DOHH2 (cell line): ENCODE data around the gene RELN.

Experiments
- EZH2phosphoT487 ChIP-seq: fragments of 200-600 bp; sonication (generic); IDR thresholded peaks from 2 replicates; pipeline ENCODE4 v1.6.1; 2017; ENCODE audit warnings: borderline replicate concordance, mild to moderate bottlenecking, antibody characterized with exemption, low read length, moderate library complexity, mixed read lengths
- TF ChIP-seq, protein P1 (sequence below): fragments of 200-600 bp; sonication (generic); IDR thresholded peaks from one replicate; pipeline ENCODE4 v1.5.1; 2014; ENCODE audit warnings: antibody characterized with exemption, mild to moderate bottlenecking, low read depth, low read length; ENCODE audit not compliant: poor library complexity, severe bottlenecking

DNA sequence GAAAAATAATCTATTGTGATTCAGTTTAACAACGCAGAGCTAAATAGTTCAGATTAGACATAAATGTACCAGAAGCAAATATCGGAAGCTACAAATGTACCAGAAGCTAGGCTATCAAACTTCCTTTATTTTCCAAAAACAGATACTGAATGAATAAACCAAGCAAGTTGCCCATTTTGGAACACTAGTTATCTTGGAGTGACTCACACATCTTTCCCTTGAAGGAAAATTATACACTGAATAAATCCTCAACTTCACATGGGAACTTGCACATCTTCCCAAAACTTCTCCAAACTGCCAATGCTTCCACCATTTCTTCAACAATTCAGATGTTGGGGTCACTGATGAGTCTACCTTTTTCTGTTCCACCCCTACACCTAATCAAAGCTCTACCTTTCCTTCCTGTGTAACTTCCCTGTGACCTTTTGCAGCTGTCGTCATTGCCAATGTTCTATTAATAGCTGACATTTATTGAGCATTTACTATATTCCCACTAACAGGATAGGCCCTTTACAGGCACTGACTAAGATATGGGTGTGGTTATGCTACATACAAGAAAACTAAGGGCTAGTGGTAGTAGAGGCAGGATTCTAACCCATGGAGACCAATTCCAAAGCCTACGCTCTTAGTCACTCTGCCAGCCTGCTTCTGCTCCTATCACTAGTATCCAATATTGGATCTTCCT lies 22.7 kb downstream of the RELN start:
- TF ChIP-seq, protein P1, sequence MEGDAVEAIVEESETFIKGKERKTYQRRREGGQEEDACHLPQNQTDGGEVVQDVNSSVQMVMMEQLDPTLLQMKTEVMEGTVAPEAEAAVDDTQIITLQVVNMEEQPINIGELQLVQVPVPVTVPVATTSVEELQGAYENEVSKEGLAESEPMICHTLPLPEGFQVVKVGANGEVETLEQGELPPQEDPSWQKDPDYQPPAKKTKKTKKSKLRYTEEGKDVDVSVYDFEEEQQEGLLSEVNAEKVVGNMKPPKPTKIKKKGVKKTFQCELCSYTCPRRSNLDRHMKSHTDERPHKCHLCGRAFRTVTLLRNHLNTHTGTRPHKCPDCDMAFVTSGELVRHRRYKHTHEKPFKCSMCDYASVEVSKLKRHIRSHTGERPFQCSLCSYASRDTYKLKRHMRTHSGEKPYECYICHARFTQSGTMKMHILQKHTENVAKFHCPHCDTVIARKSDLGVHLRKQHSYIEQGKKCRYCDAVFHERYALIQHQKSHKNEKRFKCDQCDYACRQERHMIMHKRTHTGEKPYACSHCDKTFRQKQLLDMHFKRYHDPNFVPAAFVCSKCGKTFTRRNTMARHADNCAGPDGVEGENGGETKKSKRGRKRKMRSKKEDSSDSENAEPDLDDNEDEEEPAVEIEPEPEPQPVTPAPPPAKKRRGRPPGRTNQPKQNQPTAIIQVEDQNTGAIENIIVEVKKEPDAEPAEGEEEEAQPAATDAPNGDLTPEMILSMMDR: no peak
- no peak for TF ChIP-seq EZH2phosphoT487
